ENCODE data around the gene RPAP2.
"Not testable (repeated sequence)": the region's sequence is repeated elsewhere in the genome, so short reads cannot be mapped to it uniquely, and the experiment has no call there.

DNA sequence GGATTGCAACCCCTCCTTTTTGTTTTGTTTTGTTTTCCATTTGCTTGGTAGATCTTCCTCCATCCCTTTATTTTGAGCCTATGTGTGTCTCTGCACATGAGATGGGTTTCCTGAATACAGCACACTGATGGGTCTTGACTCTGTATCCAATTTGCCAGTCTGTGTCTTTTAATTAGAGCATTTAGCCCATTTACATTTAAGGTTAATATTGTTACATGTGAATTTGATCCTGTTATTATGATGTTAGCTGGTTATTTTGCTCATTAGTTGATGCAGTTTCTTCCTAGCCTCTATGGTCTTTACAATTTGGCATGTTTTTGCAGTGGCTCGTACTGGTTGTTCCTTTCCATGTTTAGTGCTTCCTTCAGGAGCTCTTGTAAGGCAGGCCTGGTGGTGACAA, 135.7 kb downstream of the RPAP2 start:
- not testable (repeated sequence) for TF ChIP-seq CTCF (IDR thresholded peaks at IDR 0.05; ENCODE audit: extremely low read depth in 1 of 2, insufficient read depth in 1 of 2, low read depth in 1 of 2, low read length in 2 of 2); POLR2AphosphoS5 (IDR thresholded peaks at IDR 0.05; ENCODE audit: insufficient read depth, low read depth, low read length); JUN (IDR thresholded peaks at IDR 0.05; ENCODE audit: borderline replicate concordance, insufficient read depth, insufficient read length, low read depth)

All from endothelial cell of umbilical vein (primary cell).